ENCODE data around the gene NENF. TPM values are rescaled to one million over a fixed set of nuclear protein-coding genes. Genes with fewer than 3 reads are reported as not detected.

NENF gene
- total RNA-seq, 1 experiment from 2014 or later, result 72.4 TPM

DNA sequence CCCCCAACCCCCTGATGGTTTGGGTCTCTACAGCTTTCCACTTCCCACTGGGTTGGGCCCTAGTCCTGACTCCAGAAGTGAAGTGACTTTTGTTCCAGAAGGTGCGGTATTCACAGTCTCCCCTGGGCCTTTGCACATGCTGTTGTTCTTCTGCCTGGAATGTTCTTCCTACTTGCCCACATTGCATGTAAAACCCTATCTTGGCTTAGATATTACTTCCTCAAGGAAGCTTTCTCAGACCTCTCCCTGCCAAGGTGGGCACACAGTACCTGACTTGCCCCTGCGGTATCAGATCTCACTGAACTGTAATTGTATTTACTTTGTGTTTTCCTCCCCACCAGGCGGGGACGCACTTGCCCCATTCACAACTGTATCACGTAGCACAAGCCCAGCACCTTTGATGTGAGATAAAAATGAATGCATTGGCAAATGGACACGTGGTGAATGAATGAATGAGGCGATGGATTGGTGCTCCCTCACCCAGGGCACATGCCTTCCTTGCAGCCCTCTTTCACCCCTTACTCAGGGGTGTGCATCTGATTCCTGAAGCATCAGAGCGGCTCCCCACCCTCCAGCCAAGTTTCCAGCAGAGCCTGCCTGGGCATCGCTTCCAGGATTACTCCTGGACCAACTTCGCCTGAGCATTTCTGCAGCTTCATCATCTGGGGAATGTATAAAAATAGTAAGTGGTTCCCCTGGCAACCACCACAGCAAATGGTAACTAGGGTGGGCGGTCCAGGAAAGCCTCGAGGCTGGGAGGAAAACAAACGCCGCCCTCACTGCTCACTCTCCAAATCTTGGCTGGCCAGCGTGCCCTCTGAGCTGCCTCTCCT is 19.8 kb downstream of the NENF start:
- H3K27me3 ChIP-seq (ENCODE audit: control insufficient read depth, insufficient read depth, low read length), result no peaks in the 10 kb centered on the region
- H3K27ac ChIP-seq (ENCODE audit: low read length), result no peak overlapping the region
- H3K9me3 ChIP-seq (ENCODE audit: control insufficient read depth, insufficient read depth, low read depth, low read length), result no peaks in the 10 kb centered on the region
- H3K36me3 ChIP-seq (ENCODE audit: control insufficient read depth, insufficient read depth, low read length), result no peaks in the 10 kb centered on the region
- DNase-seq (ENCODE audit: low read depth, low spot score), result no peak
- TF ChIP-seq REST (IDR thresholded peaks at IDR 0.05; ENCODE audit: insufficient read depth in 1 of 2, low read depth in 2 of 2, low read length in 1 of 2), result no peak
- no peak for TF ChIP-seq TCF7L2 (IDR thresholded peaks at IDR 0.05; ENCODE audit: low read depth, low read length)
- no peak for TF ChIP-seq SIN3A (IDR thresholded peaks at IDR 0.05; ENCODE audit: borderline replicate concordance, insufficient read depth, low read depth, low read length)
- TF ChIP-seq, protein P1, sequence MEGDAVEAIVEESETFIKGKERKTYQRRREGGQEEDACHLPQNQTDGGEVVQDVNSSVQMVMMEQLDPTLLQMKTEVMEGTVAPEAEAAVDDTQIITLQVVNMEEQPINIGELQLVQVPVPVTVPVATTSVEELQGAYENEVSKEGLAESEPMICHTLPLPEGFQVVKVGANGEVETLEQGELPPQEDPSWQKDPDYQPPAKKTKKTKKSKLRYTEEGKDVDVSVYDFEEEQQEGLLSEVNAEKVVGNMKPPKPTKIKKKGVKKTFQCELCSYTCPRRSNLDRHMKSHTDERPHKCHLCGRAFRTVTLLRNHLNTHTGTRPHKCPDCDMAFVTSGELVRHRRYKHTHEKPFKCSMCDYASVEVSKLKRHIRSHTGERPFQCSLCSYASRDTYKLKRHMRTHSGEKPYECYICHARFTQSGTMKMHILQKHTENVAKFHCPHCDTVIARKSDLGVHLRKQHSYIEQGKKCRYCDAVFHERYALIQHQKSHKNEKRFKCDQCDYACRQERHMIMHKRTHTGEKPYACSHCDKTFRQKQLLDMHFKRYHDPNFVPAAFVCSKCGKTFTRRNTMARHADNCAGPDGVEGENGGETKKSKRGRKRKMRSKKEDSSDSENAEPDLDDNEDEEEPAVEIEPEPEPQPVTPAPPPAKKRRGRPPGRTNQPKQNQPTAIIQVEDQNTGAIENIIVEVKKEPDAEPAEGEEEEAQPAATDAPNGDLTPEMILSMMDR (IDR thresholded peaks at IDR 0.05), result no peak
- TF ChIP-seq POLR2AphosphoS5 (IDR thresholded peaks at IDR 0.05; ENCODE audit: low read depth, low read length), result no peak
- CTCF ChIA-PET, result interaction anchor here (0.6 to 1.6 kb wide), 3 partner anchors 213 to 777 kb away, joined by 4 to 7 read pairs (median 5); no protein-coding TSS in a partner anchor
- POLR2A ChIA-PET, result interaction anchor here (0.6 kb wide), 1 partner anchor 42 kb away, joined by 3 read pairs; no protein-coding TSS in a partner anchor
- no peak for ATAC-seq
- intact Hi-C loops (cut with micrococcal nuclease; ENCODE audit: unreplicated experiment), result loop anchor here (10.0 kb wide), 2 partner anchors 68 to 768 kb away; no protein-coding TSS in a partner anchor
- in situ Hi-C loops (cut with HindIII; ENCODE audit: low pct_unique_long_range_greater_than_20kb, low sequenced_read_pairs), result no loop called here
- no TSS peak for BruUV-seq (replicated peaks)
- H3K4me3 ChIP-seq (ENCODE audit: low read depth in 2 of 2, low read length in 2 of 2), result no peak overlapping the region
- H3K4me1 ChIP-seq (ENCODE audit: control insufficient read depth, insufficient read depth, low read length), result no peaks in the 10 kb centered on the region

GRCh38 chr1:212453156-212453857 is 20.6 kb downstream of the NENF start:
- Histone ChIP-seq H3K27ac (ENCODE audit: low read length) (no peak overlapping the region), H3K4me1 (ENCODE audit: control insufficient read depth, insufficient read depth, low read length) (no peaks in the 10 kb centered on the region), H3K27me3 (ENCODE audit: control insufficient read depth, insufficient read depth, low read length) (no peaks in the 10 kb centered on the region), H3K9me3 (ENCODE audit: control insufficient read depth, insufficient read depth, low read depth, low read length) (no peaks in the 10 kb centered on the region), H3K36me3 (ENCODE audit: control insufficient read depth, insufficient read depth, low read length) (no peaks in the 10 kb centered on the region), H3K4me3 (ENCODE audit: low read depth in 2 of 2, low read length in 2 of 2) (no peak overlapping the region)
- CTCF ChIA-PET, result interaction anchor here (0.6 to 1.6 kb wide), 2 partner anchors 212 to 663 kb away, joined by 4 to 7 read pairs; no protein-coding TSS in a partner anchor
- no TSS peak for BruUV-seq (replicated peaks)
- DNase-seq (ENCODE audit: low read depth, low spot score) (no peak), ATAC-seq (no peak)
- POLR2A ChIA-PET, result interaction anchor here (0.5 kb wide), 1 partner anchor 304 kb away, joined by 5 read pairs; no protein-coding TSS in a partner anchor
- in situ Hi-C loops (cut with HindIII; ENCODE audit: low pct_unique_long_range_greater_than_20kb, low sequenced_read_pairs) (no loop called here), intact Hi-C loops (cut with micrococcal nuclease; ENCODE audit: unreplicated experiment) (loop anchor here (10.0 kb wide), 2 partner anchors 69 to 769 kb away; no protein-coding TSS in a partner anchor)
- TF ChIP-seq, protein P1 (IDR thresholded peaks at IDR 0.05), result no peak
- TF ChIP-seq POLR2AphosphoS5 (IDR thresholded peaks at IDR 0.05; ENCODE audit: low read depth, low read length) (no peak), TCF7L2 (IDR thresholded peaks at IDR 0.05; ENCODE audit: low read depth, low read length) (no peak), SIN3A (IDR thresholded peaks at IDR 0.05; ENCODE audit: borderline replicate concordance, insufficient read depth, low read depth, low read length) (no peak), REST (IDR thresholded peaks at IDR 0.05; ENCODE audit: insufficient read depth in 1 of 2, low read depth in 2 of 2, low read length in 1 of 2) (no peak)
